NCI-H2107 treated with DMSO at 0.1 percent for 48 hours (cell line): ENCODE results near the gene PPM1J.
A peak's percentile ranks its signal among the peaks of the same experiment; 100 is the strongest.

ENCODE experiments used
- DNase-seq: peaks from one replicate; lab custom pipeline; 2025; ENCODE audit not compliant: unreplicated experiment; lab: John Stamatoyannopoulos, UW

Gene PPM1J

DNA sequence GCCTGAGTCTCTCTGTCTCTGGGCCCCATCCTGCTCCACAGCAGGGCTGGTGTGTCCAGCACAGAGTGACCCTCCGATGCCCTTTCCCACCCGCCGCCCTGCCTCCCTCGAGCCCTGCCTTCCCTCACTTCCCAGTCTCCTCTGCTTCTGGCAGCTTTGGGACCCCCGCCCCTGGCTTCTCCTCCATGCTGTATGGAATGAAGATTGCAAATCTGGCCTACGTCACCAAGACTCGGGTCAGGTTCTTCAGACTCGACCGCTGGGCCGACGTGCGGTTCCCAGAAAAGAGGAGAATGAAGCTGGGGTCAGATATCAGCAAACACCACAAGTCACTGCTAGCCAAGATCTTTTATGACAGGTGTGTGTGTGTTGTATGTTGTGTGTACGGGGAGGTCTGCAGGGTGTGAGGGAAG lies 26.3 kb downstream of the PPM1J start:
- DNase-seq: no peak

DNA sequence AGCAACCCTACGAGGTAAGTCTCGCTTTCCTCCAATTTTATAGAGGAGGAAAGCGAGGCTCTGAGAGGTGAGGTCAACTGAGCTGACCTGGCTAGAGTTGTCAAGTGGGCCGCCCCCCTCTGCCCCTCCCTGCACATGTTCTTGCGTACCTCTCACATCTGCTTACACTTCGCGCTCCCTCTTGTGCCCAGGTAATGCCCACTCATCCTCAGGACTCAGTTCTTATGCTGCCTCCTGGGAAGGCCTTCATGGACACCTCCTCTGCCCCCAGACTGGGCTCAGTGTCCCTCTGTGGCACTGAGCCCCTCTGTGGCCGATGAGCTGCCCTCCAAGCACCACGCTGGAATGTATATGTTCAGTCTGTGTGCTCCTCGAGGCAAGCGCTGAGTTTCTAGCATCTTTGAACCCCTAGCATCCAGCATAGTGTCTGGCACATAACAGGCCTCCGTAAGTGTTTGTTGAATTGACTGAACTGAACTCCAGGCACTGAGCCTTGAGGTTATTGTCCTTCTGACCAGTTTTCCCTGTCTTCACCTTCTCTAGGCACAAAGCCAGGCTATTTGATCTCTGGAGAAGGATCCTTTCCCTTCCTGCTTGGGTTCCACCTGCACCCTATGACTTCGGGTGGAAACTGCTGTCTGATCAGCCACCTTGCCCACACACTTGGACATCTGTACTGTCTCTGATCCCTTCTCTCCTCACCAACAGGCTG lies 27.2 kb downstream of the PPM1J start:
- no peak for DNase-seq

DNA sequence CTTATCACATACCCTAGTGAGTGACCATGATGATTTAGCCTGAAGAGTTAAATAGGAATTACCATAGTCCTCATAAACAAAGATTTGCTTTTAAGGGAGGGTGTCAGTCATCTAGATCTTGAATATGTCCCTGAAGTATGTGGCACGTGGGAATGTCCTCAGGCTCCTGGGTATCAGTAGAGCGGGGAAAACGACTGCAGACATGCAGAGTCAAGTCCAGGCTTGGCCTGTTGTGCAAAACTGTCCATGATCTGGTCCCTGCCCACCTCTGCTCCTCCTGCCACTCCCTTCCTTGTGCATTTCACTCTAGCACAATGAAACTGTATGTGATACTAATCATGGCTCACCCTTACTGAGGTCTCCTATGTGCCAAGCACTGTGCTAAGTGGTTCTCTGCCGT lies 27.8 kb downstream of the PPM1J start:
- no peak for DNase-seq

DNA sequence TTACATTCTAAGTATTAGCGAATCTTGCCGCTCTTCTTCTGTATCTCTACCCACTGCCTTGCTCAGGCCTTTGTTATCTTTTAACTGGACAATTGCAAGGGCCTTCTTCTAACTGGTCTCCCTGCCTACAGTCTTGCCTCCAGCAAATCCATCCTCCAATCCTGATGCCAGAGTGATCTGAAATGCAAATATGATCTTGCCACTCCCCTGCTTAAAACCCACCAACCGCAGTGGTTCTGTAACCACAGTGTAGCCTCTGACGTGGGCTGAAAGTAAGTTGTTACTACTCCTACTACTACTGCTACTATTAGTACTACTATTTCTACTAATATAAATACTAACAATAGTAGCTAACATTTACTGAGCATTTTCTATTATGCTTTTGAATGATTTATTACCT lies 28.3 kb downstream of the PPM1J start:
- no peak for DNase-seq

DNA sequence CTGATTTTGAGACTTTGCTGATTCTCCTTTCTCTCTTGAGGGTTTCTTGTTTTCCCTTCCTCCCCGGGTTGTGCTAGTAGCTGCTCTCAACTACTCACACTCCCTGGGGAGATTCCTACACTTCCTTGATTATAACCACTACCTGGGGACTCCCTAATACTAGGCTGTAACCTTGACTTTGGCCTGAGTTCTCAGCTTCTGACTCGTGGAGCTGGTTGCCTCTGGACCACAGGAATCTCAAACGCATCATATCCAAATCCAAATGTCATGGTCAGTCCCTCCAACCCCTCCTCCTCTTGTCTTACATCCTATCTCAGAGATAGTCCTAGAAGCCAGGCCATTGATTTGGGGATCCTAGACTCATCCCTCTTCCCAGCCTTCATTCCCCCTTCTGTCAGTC lies 28.7 kb downstream of the PPM1J start:
- DNase-seq: no peak

DNA sequence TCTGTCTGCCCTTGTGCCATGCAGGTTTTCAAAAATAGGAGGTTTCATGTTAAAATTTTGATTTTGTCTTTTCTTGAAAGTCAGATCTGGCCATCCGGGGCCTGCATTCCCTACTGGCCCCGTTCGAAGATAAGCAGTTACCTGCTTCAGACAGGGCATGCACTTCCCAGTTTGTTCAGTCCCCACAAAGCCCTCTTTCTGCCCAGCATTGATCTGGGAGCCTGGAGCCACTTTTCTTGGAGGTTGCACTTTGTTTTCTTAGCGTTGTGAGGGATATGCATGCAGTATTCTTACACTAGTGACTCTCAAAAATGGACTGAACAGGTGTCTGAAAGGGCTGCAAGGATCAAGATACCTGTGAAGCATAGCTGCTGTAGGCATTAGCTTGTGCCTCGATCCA lies 29.2 kb downstream of the PPM1J start:
- no peak for DNase-seq

DNA sequence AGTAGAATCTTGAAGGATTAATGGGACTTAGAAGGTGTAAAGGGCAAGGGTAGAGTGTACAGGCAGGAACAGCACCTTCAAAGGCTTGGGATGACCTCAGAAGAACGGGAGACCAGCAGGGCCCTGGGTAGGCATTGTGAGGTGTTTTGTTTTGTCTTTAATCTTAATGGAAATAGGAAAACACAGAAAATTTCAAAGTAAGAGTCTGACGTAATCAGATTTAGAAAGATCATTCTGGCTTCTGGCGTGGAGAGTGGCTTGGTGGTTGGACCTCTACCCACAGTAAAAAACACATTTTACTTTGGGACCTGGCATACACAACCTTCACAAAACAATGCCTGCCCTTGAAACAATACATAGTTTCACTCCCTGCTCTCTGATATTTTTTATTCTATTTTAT lies 36.5 kb downstream of the PPM1J start:
- DNase-seq: no peak

DNA sequence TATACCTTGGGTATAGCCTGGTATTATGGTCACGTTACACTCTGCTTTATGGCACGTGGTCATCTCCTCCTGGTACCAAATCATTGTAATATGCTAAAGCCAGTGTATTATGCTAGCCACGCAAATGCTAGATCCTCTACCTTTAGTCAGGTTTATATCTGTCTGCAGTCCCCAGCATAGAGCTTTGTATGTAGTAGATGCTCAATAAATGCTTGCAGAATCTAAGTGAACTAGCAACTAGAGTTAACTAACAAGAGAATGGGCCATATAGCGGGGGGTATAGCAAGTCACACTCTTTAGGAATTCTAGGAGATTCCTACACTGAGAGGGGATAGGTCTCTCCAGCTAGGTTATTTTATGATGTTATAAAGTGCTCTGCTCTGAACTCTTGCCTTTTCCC lies 37.6 kb downstream of the PPM1J start:
- no peak for DNase-seq

DNA sequence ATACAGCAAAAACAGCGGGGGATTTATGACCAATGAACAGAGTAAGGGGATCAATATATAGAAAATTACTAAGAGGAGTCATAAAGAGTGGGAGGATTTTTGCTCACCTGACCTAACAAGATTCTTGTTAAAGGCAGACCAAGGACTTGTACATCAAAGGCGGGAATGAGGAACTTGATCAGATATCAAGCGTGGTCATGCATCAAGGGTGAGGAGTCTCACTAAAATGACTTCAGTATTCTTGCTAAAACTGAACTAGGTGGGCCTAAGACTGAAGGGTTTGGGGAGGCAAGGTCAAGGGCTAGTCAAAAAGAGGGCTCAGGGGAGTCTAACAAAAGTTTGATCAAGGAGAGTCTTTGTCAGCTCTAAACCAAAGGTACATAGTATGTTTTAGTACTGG lies 38.6 kb downstream of the PPM1J start:
- DNase-seq: no peak

DNA sequence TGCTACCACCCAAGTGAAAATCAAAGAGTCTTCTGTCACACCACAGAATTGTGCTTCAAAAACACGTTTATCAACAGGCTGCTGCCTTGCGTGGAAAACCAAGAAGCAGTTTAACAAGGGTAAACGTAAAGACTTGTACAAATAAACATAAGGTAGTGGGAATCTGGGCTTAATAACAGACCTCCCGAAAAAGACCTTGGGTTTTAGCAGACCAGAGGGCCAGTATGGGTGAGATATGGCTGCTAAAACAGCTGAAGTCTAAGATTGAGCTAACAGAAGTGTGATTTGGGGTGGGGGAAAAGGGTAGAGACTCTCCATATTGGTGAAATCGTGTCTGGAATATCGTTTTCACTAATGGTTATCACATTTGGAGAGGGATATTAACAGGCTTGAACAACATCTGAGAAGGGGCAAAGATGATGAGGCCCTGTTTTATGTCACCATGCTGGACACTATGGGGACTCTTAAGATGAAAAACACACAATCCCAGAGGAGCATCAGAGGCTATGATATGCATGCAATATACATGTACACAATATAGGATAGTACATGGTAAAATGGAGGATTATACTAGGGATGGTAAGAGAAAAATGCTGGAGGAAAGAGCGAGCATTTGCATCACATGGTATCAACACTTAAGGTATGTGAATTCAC lies 39.3 kb downstream of the PPM1J start:
- DNase-seq: no peak

DNA sequence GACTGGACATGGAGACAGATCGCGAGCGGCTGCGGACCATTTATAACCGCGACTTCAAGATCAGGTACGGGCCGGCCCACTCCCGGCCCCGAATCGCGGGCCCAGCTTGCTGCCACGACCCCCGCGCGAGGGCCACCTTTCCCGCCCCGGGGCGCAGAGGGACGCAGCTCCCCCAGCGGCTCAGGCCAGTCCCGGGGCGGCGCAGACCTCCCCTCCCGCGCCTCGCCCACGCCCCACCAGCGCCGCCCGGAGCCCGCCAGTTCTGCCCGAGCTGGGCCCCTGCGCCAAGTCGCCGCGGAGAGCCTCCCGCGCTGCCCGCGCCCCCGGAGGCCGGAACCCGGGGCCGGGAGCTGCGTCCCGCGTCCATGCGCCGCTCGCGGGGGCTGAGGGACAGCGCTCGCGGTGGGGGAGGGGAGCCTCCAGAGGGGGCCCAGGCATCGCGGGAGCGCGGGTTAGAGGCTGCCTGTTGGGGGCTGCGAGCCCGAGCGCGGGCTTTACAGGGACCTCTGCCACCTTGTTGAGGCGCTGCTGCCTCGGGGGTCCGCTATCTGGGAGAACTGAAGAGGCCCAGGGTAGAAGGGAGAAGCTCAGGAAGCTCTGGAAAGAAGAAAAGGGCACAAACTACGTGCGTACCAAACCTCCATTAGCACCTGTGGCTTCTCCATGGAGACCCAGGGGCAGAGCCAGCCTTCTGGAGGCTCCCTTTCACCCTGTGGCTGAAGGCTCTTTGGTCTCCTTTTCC lies 40.0 kb downstream of the PPM1J start:
- peak; percentile 26 for DNase-seq

DNA sequence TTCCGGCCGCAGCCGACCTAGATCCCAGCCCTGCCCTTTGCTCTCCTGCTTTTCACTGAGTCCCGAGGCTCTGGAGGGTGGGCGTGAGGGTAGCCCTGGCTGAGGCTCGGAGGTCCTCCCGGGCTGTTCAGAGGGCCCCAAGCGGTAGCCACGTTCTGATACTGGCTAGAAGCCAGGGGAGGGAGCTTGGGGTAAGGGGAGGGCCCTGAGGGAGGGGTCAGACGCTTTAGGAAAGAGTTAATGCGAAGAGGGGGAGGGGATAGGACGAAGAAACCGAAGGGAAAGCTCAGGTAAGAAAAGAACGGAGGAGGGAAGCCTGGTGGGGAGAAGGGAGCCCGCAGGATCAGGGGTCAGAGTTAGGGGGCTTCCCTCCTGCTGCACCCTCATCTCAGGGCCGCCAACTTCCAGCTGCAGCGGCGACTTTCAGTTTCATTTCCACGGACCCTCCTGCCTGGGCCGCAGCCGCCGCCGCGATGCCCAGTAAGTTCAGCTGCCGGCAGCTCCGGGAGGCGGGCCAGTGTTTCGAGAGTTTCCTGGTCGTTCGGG lies 40.6 kb downstream of the PPM1J start, which contains the start of gene MOV10:
MOV10 (plus strand) TSS at position 220 of the 546 bp plus-strand sequence; CDS start at position 474, 254 bp downstream.
- peak; percentile 73 for DNase-seq

DNA sequence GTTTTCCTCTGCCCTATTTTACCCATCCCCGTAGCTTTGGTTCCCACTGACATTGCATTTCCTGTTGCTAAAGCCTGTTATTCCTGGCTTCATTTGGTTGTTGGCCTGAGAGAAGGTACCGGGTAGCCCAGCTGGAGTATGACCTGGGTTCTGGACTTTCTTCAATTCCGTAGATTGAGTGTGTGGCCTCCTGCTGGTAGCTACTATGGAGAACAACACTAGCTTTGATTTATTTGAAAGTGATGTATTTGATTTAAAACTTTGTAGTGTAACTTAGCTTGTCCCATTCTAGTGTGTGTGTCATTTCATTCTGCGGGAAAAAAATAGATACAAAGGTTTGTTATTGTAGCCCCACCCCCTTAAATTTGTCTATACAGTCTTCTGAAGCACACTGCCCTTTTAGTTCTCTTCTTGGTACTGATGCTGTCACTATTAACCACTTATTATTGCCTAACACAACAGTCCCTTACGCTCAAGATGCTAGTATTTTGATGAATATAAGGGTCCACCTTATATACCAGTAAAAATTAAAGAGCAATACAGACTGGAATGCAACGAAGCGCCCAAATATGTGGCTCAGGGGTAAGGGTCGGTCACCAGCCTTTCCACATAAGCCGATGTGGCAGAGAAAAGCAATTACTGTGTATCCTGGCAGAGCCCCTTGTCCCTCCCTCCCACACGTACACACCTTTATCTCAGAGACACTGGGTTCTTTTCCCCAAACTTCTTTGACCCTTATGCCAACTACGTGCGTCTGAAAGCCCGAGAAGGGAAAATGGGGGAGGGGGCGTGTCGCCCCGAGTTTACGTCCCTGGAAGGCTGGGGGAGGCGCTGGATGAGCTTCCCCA lies 41.3 kb downstream of the PPM1J start:
- DNase-seq: peak; percentile 45

DNA sequence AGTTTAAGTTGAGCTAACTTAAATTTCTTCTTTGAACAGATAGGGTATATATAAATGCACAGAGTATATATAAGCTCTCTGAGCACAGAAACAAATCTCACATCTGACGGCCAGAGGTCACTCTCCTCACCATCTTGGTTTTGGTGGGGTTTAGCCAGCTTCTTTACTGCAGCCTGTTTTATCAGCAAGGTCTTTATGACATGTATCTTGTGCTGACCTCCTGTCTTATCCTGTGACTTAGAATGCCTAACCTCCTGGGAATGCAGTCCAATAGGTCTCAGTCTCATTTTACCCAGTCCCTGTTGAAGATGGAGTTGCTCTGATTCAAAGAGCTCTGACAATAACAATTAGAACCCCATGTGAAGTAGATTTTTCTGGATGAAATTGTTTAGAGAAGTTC lies 42.3 kb downstream of the PPM1J start:
- no peak for DNase-seq

DNA sequence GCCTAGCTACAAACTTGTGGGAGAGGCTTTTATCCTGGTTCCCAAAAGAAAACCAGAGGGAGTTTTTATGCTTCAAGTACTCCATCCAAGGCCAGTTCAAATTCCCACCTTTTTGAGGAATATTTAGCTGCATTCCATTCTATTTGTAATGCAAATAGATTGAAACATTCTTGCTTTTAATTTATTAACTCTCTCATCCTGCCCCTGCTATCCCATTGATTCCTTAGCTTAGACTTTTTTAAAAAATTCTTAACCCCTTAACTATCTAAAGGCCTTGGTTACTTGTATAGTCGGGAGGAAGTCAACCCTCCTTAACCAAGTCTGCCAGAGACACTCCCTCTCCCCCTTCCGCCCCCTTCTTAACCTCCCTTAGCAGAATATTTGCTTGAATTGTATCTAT lies 43.1 kb downstream of the PPM1J start:
- DNase-seq: no peak

DNA sequence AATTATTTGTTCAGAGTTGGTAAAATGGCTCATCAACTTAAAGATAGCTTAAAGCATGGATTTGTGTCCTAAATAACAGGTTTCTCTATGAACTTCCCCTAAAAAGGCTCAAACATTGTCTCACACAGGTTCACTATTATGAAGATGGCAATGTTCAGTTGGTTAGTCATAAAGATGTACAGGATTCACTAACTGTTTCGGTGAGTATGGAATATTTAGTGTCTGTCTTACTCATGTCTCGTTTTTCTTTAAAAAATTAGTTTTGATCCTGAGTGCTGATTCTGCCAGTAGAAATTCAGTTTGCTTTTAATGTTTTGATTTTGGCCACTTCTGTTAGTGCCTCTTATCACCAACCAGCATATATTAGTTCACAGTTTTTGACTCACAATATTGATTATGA lies 48.2 kb downstream of the PPM1J start:
- no peak for DNase-seq

DNA sequence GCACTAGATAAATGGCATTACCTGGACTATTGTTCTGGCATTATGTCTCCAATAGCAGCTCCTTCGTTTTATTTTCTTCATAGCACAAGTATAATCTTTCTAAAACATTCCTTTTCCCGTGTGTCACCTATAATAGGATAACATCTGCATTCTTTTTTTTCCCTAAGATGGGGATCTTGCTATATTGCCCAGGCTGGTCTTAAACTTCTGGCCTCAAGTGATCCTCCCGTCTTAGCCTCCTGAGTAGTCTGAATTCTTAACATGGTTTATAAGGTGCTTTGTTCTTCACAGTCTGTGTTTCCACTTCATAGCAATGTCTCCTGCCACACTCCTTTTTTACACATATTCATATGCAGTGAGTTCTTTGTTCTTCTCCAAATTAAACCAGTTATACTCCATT lies 49.3 kb downstream of the PPM1J start:
- DNase-seq: no peak
